HepG2 (cell line): Measurements from ENCODE around the gene PPHLN1. TPM values are rescaled to one million over a fixed set of nuclear protein-coding genes. Genes with fewer than 3 reads are reported as not detected.

Source experiments
- ATAC-seq: fragments of 200-7000 bp; cut with Tn5 transposase; 3 replicates; pipeline ENCODE4 v1.9.1; 2020; ENCODE audit warnings: mild to moderate bottlenecking, moderate library complexity
- BruUV-seq: library from RNA; stranded (reverse); fragments of 400-500 nt; replicated peaks from 2 replicates; lab custom pipeline; 2021; lab: Mats Ljungman, UMichigan
- CTCF ChIA-PET: fragments of 300-600 bp; formaldehyde crosslinking; extraction: SDS; loops from one replicate; lab custom pipeline; 2021; ENCODE audit warnings: low total read pairs, inconsistent platforms, low intra/inter-chr PET ratio; lab: Yijun Ruan, JAX
- POLR2A ChIA-PET: fragments of 350-600 bp; sonication (Branson Sonifier 250); formaldehyde crosslinking; loops from one replicate; lab custom pipeline; 2020; ENCODE audit warnings: antibody characterized with exemption, inconsistent platforms; lab: Yijun Ruan, JAX
- DNase-seq: peaks from one replicate; pipeline ENCODE4 v3.0.0-alpha.2; 2015; ENCODE audit warnings: low spot score
- FAIRE-seq: peaks from 3 replicates; lab custom pipeline; 2011; peaks lifted over from hg19 to GRCh38; lab: Jason Lieb, UNC
- H2AFZ ChIP-seq: one replicate; pipeline ENCODE4 v1.6.1; 2011; ENCODE audit warnings: low read length, inconsistent platforms
- H3K27ac ChIP-seq: fragments of 300-600 bp; 3 replicates; pipeline ENCODE4 v1.8.0; 2011; ENCODE audit warnings: mixed run types, mild to moderate bottlenecking, mixed read lengths, low read length, inconsistent platforms; ENCODE audit not compliant: insufficient read depth; ENCODE audit errors: extremely low read length
- H3K27me3 ChIP-seq, 2 experiments: fragments of 200-600 bp in 1 of 2; 2 replicates in 1 of 2; 3 replicates in 1 of 2; pipeline versions ENCODE4 v1.6.0 to v1.8.0; 2011; ENCODE audit warnings: low read length in 2 of 2, mild to moderate bottlenecking in 2 of 2, moderate library complexity in 2 of 2, inconsistent platforms in 1 of 2; ENCODE audit not compliant: insufficient read depth in 2 of 2, control insufficient read depth in 1 of 2
- H3K36me3 ChIP-seq, 2 experiments: fragments of 200-600 bp in 1 of 2; replicated peaks in 1 of 2; 2 replicates in 1 of 2; 3 replicates in 1 of 2; pipeline versions ENCODE4 v1.5.1 to v1.8.0; 2011; ENCODE audit warnings: low read length in 2 of 2, inconsistent platforms in 1 of 2; ENCODE audit not compliant: insufficient read depth in 2 of 2, control insufficient read depth in 1 of 2
- H3K4me1 ChIP-seq: 2 replicates; pipeline ENCODE4 v1.5.1; 2012; ENCODE audit warnings: low read length, inconsistent platforms; ENCODE audit not compliant: insufficient read depth
- H3K4me2 ChIP-seq: 2 replicates; pipeline ENCODE4 v1.6.0; 2011; ENCODE audit warnings: low read depth, low read length, inconsistent platforms
- H3K4me3 ChIP-seq, 3 experiments: fragments of 200-600 bp in 1 of 3; sonication (generic), shearing (Covaris generic) in 1 of 3; replicated peaks in 1 of 3; 2 replicates each; pipeline ENCODE4 v1.5.1; 2011 to 2016; ENCODE audit warnings: low read length in 3 of 3, inconsistent platforms in 2 of 3, low read depth in 2 of 3, mild to moderate bottlenecking in 2 of 3, control low read depth in 1 of 3, mixed read lengths in 1 of 3; ENCODE audit not compliant: insufficient read depth in 1 of 3
- H3K79me2 ChIP-seq: one replicate; pipeline ENCODE4 v1.6.1; 2011; ENCODE audit warnings: low read length, inconsistent platforms; ENCODE audit not compliant: insufficient read depth
- H3K9ac ChIP-seq: 2 replicates; pipeline ENCODE4 v1.6.0; 2011; ENCODE audit warnings: mild to moderate bottlenecking, low read depth, low read length, inconsistent platforms; ENCODE audit not compliant: insufficient read depth
- H3K9me3 ChIP-seq: 2 replicates; pipeline ENCODE4 v1.5.1; 2012; ENCODE audit warnings: mild to moderate bottlenecking, low read length
- H4K20me1 ChIP-seq: 2 replicates; pipeline ENCODE4 v1.6.0; 2011; ENCODE audit warnings: inconsistent platforms, mild to moderate bottlenecking, low read length, moderate library complexity; ENCODE audit not compliant: insufficient read depth
- ATF7-NPFF ChIP-seq: sonication (generic); formaldehyde crosslinking; IDR thresholded peaks from 2 replicates; pipeline ENCODE4 v1.8.1; 2023; ENCODE audit warnings: mild to moderate bottlenecking, low read depth, missing genetic modification reagents, moderate library complexity
- BRD4 ChIP-seq: sonication (generic); formaldehyde crosslinking; IDR thresholded peaks from 2 replicates; pipeline ENCODE4 v1.4.0; 2020; ENCODE audit warnings: missing genetic modification reagents
- CCAR2 ChIP-seq: fragments of 200-400 bp; formaldehyde crosslinking; optimal IDR thresholded peaks from 2 replicates; pipeline ENCODE3; 2018; ENCODE audit warnings: low read depth, mild to moderate bottlenecking, low read length, moderate library complexity
- CREM ChIP-seq, 2 experiments: sonication (generic) in 1 of 2; formaldehyde crosslinking in 1 of 2; IDR thresholded peaks; 2 replicates each; pipeline versions ENCODE4 v1.4.0 to v1.6.1; 2016 to 2020; ENCODE audit warnings: antibody characterized with exemption in 1 of 2, mild to moderate bottlenecking in 1 of 2, missing genetic modification reagents in 1 of 2
- HDAC6 ChIP-seq: fragments of 200-600 bp; sonication (generic); IDR thresholded peaks from 2 replicates; pipeline ENCODE4 v1.7.0; 2017; ENCODE audit warnings: mild to moderate bottlenecking, antibody characterized with exemption, low read length, low read depth
- MED1 ChIP-seq: sonication (generic); formaldehyde crosslinking; IDR thresholded peaks from 2 replicates; pipeline ENCODE4 v1.4.0; 2020; ENCODE audit warnings: missing genetic modification reagents
- MIXL1 ChIP-seq: IDR thresholded peaks from 2 replicates; pipeline ENCODE4 v1.6.1; 2016
- TOPORS ChIP-seq: sonication (generic); formaldehyde crosslinking; IDR thresholded peaks from 2 replicates; pipeline ENCODE4 v1.8.0; 2023; ENCODE audit warnings: mild to moderate bottlenecking, missing genetic modification reagents
- ZFP90 ChIP-seq: sonication (generic); formaldehyde crosslinking; IDR thresholded peaks from 2 replicates; pipeline ENCODE4 v1.8.0; 2022; ENCODE audit warnings: missing genetic modification reagents, mild to moderate bottlenecking, inconsistent platforms, borderline replicate concordance
- ZNF256 ChIP-seq: sonication (generic); formaldehyde crosslinking; conservative IDR thresholded peaks from 2 replicates; pipeline ENCODE4 v1.4.0; 2020; ENCODE audit warnings: missing genetic modification reagents
- ZNF260 ChIP-seq: sonication (generic); formaldehyde crosslinking; IDR thresholded peaks from 2 replicates; pipeline ENCODE4 v1.4.0; 2020; ENCODE audit warnings: missing genetic modification reagents, low read depth, mild to moderate bottlenecking, borderline replicate concordance
- ZNF570 ChIP-seq: sonication (generic); formaldehyde crosslinking; IDR thresholded peaks from 2 replicates; pipeline ENCODE4 v1.4.0; 2020; ENCODE audit warnings: mild to moderate bottlenecking, missing genetic modification reagents, borderline replicate concordance
- ZNF672 ChIP-seq: sonication (generic); formaldehyde crosslinking; IDR thresholded peaks from 2 replicates; pipeline ENCODE4 v1.8.1; 2022; ENCODE audit warnings: missing genetic modification reagents
- ZNF703 ChIP-seq: sonication (generic); formaldehyde crosslinking; IDR thresholded peaks from 2 replicates; pipeline ENCODE4 v1.5.1; 2020; ENCODE audit warnings: missing genetic modification reagents, mild to moderate bottlenecking, moderate library complexity, borderline replicate concordance
- ZNF780A ChIP-seq: sonication (generic); formaldehyde crosslinking; IDR thresholded peaks from 2 replicates; pipeline ENCODE4 v1.8.0; 2022; ENCODE audit warnings: mild to moderate bottlenecking, missing genetic modification reagents, moderate library complexity
- in situ Hi-C: cut with HindIII; loops from 2 replicates; pipeline ENCODE4 v1.10.0; 2017; ENCODE audit warnings: low pct_unique_long_range_greater_than_20kb; ENCODE audit not compliant: extremely low pct_ligation_motif_present
- intact Hi-C: fragments of 100-400 bp; cut with micrococcal nuclease; formaldehyde crosslinking; loops from one replicate; pipeline ENCODE4 v1.10.0; 2022; ENCODE audit not compliant: unreplicated experiment
- polyA plus RNA-seq, 8 experiments: library from polyadenylated mRNA; depleted of rRNA in 3 of 8; stranded (reverse) in 7 of 8; unstranded in 1 of 8; fragments of >200 nt; fragmentation: Illumina TruSeq in 4 of 8; extraction: Trizol in 4 of 8; gene quantifications; 2 replicates each; pipeline versions ENCODE4 v1.2.1 to v1.2.3, GENCODE V29; 2011 to 2016; ENCODE audit warnings: low read depth in 4 of 8, missing spikeins in 1 of 8, mixed read lengths in 1 of 8; ENCODE audit not compliant: insufficient read depth in 1 of 8
- total RNA-seq, 5 experiments: library from RNA; depleted of rRNA; stranded (reverse); fragments of >200 nt; fragmentation: Illumina TruSeq; extraction: Trizol; gene quantifications; 2 replicates each; pipeline ENCODE4 v1.2.3, GENCODE V29; 2016; ENCODE audit warnings: low read depth in 1 of 5
- TF ChIP-seq, protein P1 (sequence below): sonication (generic); formaldehyde crosslinking; IDR thresholded peaks from 2 replicates; pipeline ENCODE4 v1.5.1; 2020; ENCODE audit warnings: missing genetic modification reagents, mild to moderate bottlenecking, borderline replicate concordance
- TF ChIP-seq, protein P2 (sequence below): sonication (generic); formaldehyde crosslinking; IDR thresholded peaks from 2 replicates; pipeline ENCODE4 v1.5.0; 2020; ENCODE audit warnings: missing genetic modification reagents
- TF ChIP-seq, protein P3 (sequence below): sonication (generic); formaldehyde crosslinking; IDR thresholded peaks from 2 replicates; pipeline ENCODE4 v1.4.0; 2020; ENCODE audit warnings: missing genetic modification reagents

The PPHLN1 gene
- total and polyA plus RNA-seq, 2 of the 13 experiments (the other 11 are each of a cell fraction or from before 2014, with no cell fraction given): 43.4 to 66.0 TPM

DNA sequence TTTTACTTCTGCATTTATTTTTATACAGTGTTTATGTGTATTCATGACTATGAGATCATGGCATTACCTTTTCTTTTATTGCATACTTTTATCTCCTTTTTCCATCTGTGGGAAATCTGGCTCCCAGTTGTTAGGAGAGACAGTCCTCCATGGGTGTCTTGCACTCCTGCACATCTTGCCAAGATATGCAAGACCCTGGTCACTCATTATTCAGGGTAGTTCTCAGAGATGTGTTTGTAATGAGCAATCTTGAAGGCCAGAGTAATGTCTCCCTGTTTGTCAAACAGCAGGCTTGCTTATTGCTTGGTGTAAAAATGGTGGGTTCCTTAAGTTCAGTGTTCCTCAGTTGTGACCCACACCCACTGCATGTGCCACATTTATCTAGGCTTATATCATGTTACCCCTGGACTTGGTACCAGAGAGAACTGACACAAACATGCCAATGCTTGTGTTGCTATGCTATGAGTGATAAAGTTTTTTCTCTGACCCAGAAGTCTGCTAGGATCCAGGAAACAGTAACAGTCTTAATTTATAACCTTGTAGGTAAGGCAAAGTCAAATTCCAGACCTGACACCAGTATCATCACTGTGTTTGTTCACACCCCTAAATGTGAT lies 36.8 kb downstream of the PPHLN1 start:
- intact Hi-C loops (no loop called here), in situ Hi-C loops (no loop called here)
- no peak overlapping the region for H3K27ac ChIP-seq
- TF ChIP-seq MIXL1 (CRISPR knock-in tag) (no peak), ATF7-NPFF (CRISPR knock-in tag) (no peak), ZNF703 (CRISPR knock-in tag) (no peak), TOPORS (CRISPR knock-in tag) (no peak), ZNF780A (CRISPR knock-in tag) (no peak), CREM (IDR thresholded peaks at IDR 0.05) (no peak), CREM (CRISPR knock-in tag; IDR thresholded peaks at IDR 0.05) (no peak), MED1 (CRISPR knock-in tag) (no peak), ZNF672 (CRISPR knock-in tag) (no peak), ZFP90 (no peak), ZNF570 (CRISPR knock-in tag) (no peak), ZNF256 (CRISPR knock-in tag) (no peak), HDAC6 (no peak), BRD4 (CRISPR knock-in tag) (no peak), ZNF260 (CRISPR knock-in tag) (no peak), CCAR2 (no peak)
- TF ChIP-seq, protein P1, sequence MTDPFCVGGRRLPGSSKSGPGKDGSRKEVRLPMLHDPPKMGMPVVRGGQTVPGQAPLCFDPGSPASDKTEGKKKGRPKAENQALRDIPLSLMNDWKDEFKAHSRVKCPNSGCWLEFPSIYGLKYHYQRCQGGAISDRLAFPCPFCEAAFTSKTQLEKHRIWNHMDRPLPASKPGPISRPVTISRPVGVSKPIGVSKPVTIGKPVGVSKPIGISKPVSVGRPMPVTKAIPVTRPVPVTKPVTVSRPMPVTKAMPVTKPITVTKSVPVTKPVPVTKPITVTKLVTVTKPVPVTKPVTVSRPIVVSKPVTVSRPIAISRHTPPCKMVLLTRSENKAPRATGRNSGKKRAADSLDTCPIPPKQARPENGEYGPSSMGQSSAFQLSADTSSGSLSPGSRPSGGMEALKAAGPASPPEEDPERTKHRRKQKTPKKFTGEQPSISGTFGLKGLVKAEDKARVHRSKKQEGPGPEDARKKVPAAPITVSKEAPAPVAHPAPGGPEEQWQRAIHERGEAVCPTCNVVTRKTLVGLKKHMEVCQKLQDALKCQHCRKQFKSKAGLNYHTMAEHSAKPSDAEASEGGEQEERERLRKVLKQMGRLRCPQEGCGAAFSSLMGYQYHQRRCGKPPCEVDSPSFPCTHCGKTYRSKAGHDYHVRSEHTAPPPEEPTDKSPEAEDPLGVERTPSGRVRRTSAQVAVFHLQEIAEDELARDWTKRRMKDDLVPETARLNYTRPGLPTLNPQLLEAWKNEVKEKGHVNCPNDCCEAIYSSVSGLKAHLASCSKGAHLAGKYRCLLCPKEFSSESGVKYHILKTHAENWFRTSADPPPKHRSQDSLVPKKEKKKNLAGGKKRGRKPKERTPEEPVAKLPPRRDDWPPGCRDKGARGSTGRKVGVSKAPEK (CRISPR knock-in tag): no peak
- TF ChIP-seq, protein P2, sequence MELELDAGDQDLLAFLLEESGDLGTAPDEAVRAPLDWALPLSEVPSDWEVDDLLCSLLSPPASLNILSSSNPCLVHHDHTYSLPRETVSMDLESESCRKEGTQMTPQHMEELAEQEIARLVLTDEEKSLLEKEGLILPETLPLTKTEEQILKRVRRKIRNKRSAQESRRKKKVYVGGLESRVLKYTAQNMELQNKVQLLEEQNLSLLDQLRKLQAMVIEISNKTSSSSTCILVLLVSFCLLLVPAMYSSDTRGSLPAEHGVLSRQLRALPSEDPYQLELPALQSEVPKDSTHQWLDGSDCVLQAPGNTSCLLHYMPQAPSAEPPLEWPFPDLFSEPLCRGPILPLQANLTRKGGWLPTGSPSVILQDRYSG (CRISPR knock-in tag): no peak
- TF ChIP-seq, protein P3, sequence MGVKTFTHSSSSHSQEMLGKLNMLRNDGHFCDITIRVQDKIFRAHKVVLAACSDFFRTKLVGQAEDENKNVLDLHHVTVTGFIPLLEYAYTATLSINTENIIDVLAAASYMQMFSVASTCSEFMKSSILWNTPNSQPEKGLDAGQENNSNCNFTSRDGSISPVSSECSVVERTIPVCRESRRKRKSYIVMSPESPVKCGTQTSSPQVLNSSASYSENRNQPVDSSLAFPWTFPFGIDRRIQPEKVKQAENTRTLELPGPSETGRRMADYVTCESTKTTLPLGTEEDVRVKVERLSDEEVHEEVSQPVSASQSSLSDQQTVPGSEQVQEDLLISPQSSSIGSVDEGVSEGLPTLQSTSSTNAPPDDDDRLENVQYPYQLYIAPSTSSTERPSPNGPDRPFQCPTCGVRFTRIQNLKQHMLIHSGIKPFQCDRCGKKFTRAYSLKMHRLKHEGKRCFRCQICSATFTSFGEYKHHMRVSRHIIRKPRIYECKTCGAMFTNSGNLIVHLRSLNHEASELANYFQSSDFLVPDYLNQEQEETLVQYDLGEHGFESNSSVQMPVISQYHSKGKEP: no peak
- H4K20me1 ChIP-seq: no peaks in the 10 kb centered on the region
- H2AFZ ChIP-seq: no peak overlapping the region
- H3K79me2 ChIP-seq: peaks cover 4% of the 10 kb centered on the region
- ChIA-PET POLR2A (no interaction called here), CTCF (no interaction called here)
- no peaks in the 10 kb centered on the region for H3K9me3 ChIP-seq
- FAIRE-seq (no peak), DNase-seq (no peak), ATAC-seq (no peak)
- H3K36me3 ChIP-seq: peaks cover 0 to 11% of the 10 kb centered on the region in 2 experiments; a peak in 1 of 5 replicates
- 0 out of 2 replicates have a peak, but pooled peaks cover 5% of the 10 kb centered on the region for H3K4me1 ChIP-seq
- no peak overlapping the region for H3K9ac ChIP-seq
- no peak overlapping the region for H3K4me3 ChIP-seq
- no peaks in the 10 kb centered on the region for H3K27me3 ChIP-seq
- no TSS peak for BruUV-seq
- H3K4me2 ChIP-seq: no peak overlapping the region
